ENCODE measurements around the gene CSNK1G3.
"Not testable (repeated sequence)": the region's sequence is repeated elsewhere in the genome, so short reads cannot be mapped to it uniquely, and the experiment has no call there.

Gene CSNK1G3

GRCh38 chr5:123511648-123512605, at the start of gene CSNK1G3:
Gene CSNK1G3 (plus strand): TSS chr5:123512177. CDS start chr5:123545664, 33,487 bp downstream.
- H3K4me1 ChIP-seq (ENCODE audit: control insufficient read depth, insufficient read depth, low read length) = peaks cover 10% of the 10 kb centered on the region
- peak within 1 kb of the TSS; percentile 95 for H3K4me3 ChIP-seq (ENCODE audit: low read depth, low read length)
- no peaks in the 10 kb centered on the region for H3K27me3 ChIP-seq (ENCODE audit: control insufficient read depth, insufficient read depth, low read length)
- H3K9ac ChIP-seq (ENCODE audit: low read depth, low read length) = peak within 1 kb of the TSS; percentile 87
- H3K9me3 ChIP-seq (ENCODE audit: control insufficient read depth, insufficient read depth, low read length) = no peaks in the 10 kb centered on the region
- H3K36me3 ChIP-seq (ENCODE audit: control insufficient read depth, insufficient read depth, low read length) = no peaks in the 10 kb centered on the region

GRCh38 chr5:123466839-123467238, 45.1 kb upstream of the CSNK1G3 start:
- not testable (repeated sequence) for H3K9ac ChIP-seq (ENCODE audit: low read depth, low read length); H3K27me3 ChIP-seq (ENCODE audit: control insufficient read depth, insufficient read depth, low read length); H3K4me3 ChIP-seq (ENCODE audit: low read depth, low read length); H3K9me3 ChIP-seq (ENCODE audit: control insufficient read depth, insufficient read depth, low read length); H3K36me3 ChIP-seq (ENCODE audit: control insufficient read depth, insufficient read depth, low read length); H3K4me1 ChIP-seq (ENCODE audit: control insufficient read depth, insufficient read depth, low read length)

- H3K9ac ChIP-seq (ENCODE audit: low read depth, low read length) = no peak overlapping the region
Measured at GRCh38 chr5:123471385-123471784, 40.6 kb upstream of the CSNK1G3 start.

DNA sequence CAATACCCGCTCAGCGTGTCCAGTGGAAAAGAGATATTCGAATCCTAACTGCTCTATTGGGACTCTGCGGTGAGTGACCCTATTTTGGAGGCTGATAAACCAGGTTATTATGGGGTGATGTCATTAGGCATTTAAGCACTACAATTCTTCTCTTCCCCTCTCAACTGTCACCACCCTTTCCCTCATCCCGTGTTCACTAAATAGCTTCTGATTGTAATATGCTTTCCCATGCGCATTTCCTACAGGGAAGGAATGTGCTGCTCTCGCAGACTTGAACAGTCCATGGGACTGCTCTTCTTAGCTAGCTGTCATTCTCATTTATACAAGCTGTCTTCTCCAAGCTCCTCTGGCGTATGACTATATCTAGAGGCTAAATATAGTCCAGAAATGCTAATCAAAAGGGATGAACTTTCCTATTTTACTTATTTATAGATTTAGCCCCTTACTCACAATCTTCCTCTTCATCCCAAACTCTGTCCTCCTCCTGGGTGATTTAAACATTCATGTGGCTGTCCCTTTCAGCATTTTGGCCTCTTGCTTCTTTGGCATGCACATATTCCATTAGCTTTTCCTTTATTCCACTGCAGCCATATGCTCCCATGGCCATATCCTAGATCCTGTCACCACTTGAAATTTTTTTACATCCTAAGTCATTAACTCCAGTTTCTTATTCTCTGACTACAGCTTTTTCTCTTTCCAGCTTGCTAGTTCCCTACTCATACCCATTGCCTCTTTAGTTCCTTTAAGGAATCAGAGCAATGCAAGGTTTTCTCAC, 39.6 kb upstream of the CSNK1G3 start:
- H3K9ac ChIP-seq (ENCODE audit: low read depth, low read length) = no peak overlapping the region
- no peaks in the 10 kb centered on the region for H3K36me3 ChIP-seq (ENCODE audit: control insufficient read depth, insufficient read depth, low read length)
- H3K27me3 ChIP-seq (ENCODE audit: control insufficient read depth, insufficient read depth, low read length) = no peaks in the 10 kb centered on the region
- no peak overlapping the region for H3K4me3 ChIP-seq (ENCODE audit: low read depth, low read length)
- H3K9me3 ChIP-seq (ENCODE audit: control insufficient read depth, insufficient read depth, low read length) = no peaks in the 10 kb centered on the region
- no peaks in the 10 kb centered on the region for H3K4me1 ChIP-seq (ENCODE audit: control insufficient read depth, insufficient read depth, low read length)

More at GRCh38 chr5:123471385-123471784, 40.6 kb upstream of the CSNK1G3 start:
- H3K4me3 ChIP-seq (ENCODE audit: low read depth, low read length) = no peak overlapping the region
- no peaks in the 10 kb centered on the region for H3K4me1 ChIP-seq (ENCODE audit: control insufficient read depth, insufficient read depth, low read length)
- H3K36me3 ChIP-seq (ENCODE audit: control insufficient read depth, insufficient read depth, low read length) = no peaks in the 10 kb centered on the region
- no peaks in the 10 kb centered on the region for H3K27me3 ChIP-seq (ENCODE audit: control insufficient read depth, insufficient read depth, low read length)
- no peaks in the 10 kb centered on the region for H3K9me3 ChIP-seq (ENCODE audit: control insufficient read depth, insufficient read depth, low read length)

GRCh38 chr5:123474228-123474627, 37.7 kb upstream of the CSNK1G3 start:
- Histone ChIP-seq H3K36me3 (ENCODE audit: control insufficient read depth, insufficient read depth, low read length) (no peaks in the 10 kb centered on the region), H3K9ac (ENCODE audit: low read depth, low read length) (no peak overlapping the region), H3K4me3 (ENCODE audit: low read depth, low read length) (no peak overlapping the region), H3K9me3 (ENCODE audit: control insufficient read depth, insufficient read depth, low read length) (no peaks in the 10 kb centered on the region), H3K4me1 (ENCODE audit: control insufficient read depth, insufficient read depth, low read length) (no peaks in the 10 kb centered on the region), H3K27me3 (ENCODE audit: control insufficient read depth, insufficient read depth, low read length) (no peaks in the 10 kb centered on the region)

GRCh38 chr5:123476731-123477130, 35.2 kb upstream of the CSNK1G3 start:
- Histone ChIP-seq H3K27me3 (ENCODE audit: control insufficient read depth, insufficient read depth, low read length) (no peaks in the 10 kb centered on the region), H3K36me3 (ENCODE audit: control insufficient read depth, insufficient read depth, low read length) (no peaks in the 10 kb centered on the region), H3K4me1 (ENCODE audit: control insufficient read depth, insufficient read depth, low read length) (no peaks in the 10 kb centered on the region), H3K4me3 (ENCODE audit: low read depth, low read length) (no peak overlapping the region), H3K9me3 (ENCODE audit: control insufficient read depth, insufficient read depth, low read length) (no peaks in the 10 kb centered on the region), H3K9ac (ENCODE audit: low read depth, low read length) (no peak overlapping the region)

DNA sequence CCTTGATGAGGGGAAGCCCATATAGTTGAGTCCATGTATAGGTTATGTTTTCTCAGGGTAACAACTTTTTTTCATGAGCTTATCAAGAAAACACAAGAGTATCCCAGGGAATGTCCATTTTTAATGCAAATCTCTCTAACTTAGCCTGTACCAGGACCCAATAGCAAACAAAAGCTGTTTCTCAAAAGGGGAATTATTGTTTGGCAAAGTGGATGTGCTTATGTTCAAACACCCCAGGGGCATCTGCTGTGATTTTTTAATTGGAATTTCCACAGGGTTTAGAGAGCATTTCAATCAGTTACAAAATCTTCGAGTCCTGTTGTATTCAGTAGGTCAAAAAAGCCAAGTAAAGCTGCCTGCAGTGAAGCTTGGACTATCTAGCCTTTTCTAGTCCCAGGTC, 33.4 kb upstream of the CSNK1G3 start:
- Histone ChIP-seq H3K9me3 (ENCODE audit: control insufficient read depth, insufficient read depth, low read length) (no peaks in the 10 kb centered on the region), H3K27me3 (ENCODE audit: control insufficient read depth, insufficient read depth, low read length) (no peaks in the 10 kb centered on the region), H3K4me3 (ENCODE audit: low read depth, low read length) (no peak overlapping the region), H3K36me3 (ENCODE audit: control insufficient read depth, insufficient read depth, low read length) (no peaks in the 10 kb centered on the region), H3K4me1 (ENCODE audit: control insufficient read depth, insufficient read depth, low read length) (no peaks in the 10 kb centered on the region), H3K9ac (ENCODE audit: low read depth, low read length) (no peak overlapping the region)

DNA sequence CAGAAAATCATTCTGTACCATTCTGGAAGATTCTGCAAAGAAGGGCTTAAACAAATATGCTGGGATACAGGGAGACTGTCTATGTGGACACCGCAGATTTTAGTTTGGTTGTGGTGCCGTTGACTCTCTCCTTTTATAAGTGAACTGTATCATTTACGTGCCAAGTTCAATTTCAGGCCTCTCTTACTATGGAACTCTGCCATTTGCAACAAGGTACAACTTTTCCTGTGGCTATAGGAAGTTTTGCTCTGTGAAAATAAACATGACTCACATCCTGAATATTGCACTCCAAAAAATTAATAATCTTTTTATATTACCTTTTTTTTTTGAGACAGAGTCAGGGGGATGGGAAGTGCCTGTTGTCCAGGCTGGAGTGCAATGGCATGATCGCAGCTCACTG, 29.7 kb upstream of the CSNK1G3 start:
- H3K4me3 ChIP-seq (ENCODE audit: low read depth, low read length) = no peak overlapping the region
- H3K9me3 ChIP-seq (ENCODE audit: control insufficient read depth, insufficient read depth, low read length) = no peaks in the 10 kb centered on the region
- H3K27me3 ChIP-seq (ENCODE audit: control insufficient read depth, insufficient read depth, low read length) = no peaks in the 10 kb centered on the region
- no peaks in the 10 kb centered on the region for H3K36me3 ChIP-seq (ENCODE audit: control insufficient read depth, insufficient read depth, low read length)
- no peaks in the 10 kb centered on the region for H3K4me1 ChIP-seq (ENCODE audit: control insufficient read depth, insufficient read depth, low read length)
- H3K9ac ChIP-seq (ENCODE audit: low read depth, low read length) = no peak overlapping the region

- no peak overlapping the region for H3K4me3 ChIP-seq (ENCODE audit: low read depth, low read length)
Measured at GRCh38 chr5:123483446-123484077, 28.4 kb upstream of the CSNK1G3 start.

GRCh38 chr5:123485275-123485674, 26.7 kb upstream of the CSNK1G3 start:
- Histone ChIP-seq H3K4me1 (ENCODE audit: control insufficient read depth, insufficient read depth, low read length) (no peaks in the 10 kb centered on the region), H3K4me3 (ENCODE audit: low read depth, low read length) (no peak overlapping the region), H3K9me3 (ENCODE audit: control insufficient read depth, insufficient read depth, low read length) (no peaks in the 10 kb centered on the region), H3K36me3 (ENCODE audit: control insufficient read depth, insufficient read depth, low read length) (no peaks in the 10 kb centered on the region), H3K9ac (ENCODE audit: low read depth, low read length) (no peak overlapping the region), H3K27me3 (ENCODE audit: control insufficient read depth, insufficient read depth, low read length) (no peaks in the 10 kb centered on the region)

More at GRCh38 chr5:123483446-123484077, 28.4 kb upstream of the CSNK1G3 start:
- no peaks in the 10 kb centered on the region for H3K27me3 ChIP-seq (ENCODE audit: control insufficient read depth, insufficient read depth, low read length)
- no peak overlapping the region for H3K9ac ChIP-seq (ENCODE audit: low read depth, low read length)
- H3K36me3 ChIP-seq (ENCODE audit: control insufficient read depth, insufficient read depth, low read length) = no peaks in the 10 kb centered on the region
- H3K9me3 ChIP-seq (ENCODE audit: control insufficient read depth, insufficient read depth, low read length) = no peaks in the 10 kb centered on the region
- no peaks in the 10 kb centered on the region for H3K4me1 ChIP-seq (ENCODE audit: control insufficient read depth, insufficient read depth, low read length)

DNA sequence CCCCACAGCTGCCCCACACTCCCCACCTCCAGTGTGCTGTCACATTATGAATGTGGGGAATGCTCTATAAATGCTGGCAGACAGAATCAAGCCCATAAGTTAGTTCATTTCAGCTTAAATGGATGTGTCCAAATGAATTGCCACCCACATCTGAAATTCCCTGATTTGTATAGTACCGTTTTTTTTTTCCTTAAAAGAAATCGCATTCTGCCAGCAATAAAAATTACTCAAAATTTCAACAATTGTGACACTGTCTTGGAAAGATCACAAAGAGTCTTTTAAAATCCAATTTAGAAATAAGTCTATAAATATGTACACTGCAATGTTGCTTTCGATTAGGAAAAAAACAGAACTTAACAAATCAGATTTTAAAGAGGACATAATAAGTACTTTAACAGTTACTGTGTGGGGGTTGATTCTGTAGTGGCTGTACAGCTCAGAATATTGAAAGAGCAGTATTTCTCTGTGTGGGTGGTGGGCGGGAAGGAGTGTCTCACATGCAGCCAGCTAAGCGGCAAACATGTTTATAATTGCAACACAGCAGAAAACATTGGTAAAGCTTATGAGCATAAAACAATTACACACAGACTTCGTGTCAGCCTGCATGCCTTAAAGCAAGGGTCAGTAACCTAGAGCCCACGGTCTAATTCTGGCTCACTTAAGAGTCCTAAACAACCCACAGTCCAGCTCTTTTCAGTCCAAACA, 24.9 kb upstream of the CSNK1G3 start:
- Histone ChIP-seq H3K9me3 (ENCODE audit: control insufficient read depth, insufficient read depth, low read length) (no peaks in the 10 kb centered on the region), H3K36me3 (ENCODE audit: control insufficient read depth, insufficient read depth, low read length) (no peaks in the 10 kb centered on the region), H3K4me1 (ENCODE audit: control insufficient read depth, insufficient read depth, low read length) (no peaks in the 10 kb centered on the region), H3K4me3 (ENCODE audit: low read depth, low read length) (no peak overlapping the region), H3K9ac (ENCODE audit: low read depth, low read length) (no peak overlapping the region), H3K27me3 (ENCODE audit: control insufficient read depth, insufficient read depth, low read length) (no peaks in the 10 kb centered on the region)

Measured in iPS-15b (cell line).